Ascending aorta (tissue), 2 donors: ENCODE data around the gene MSLN. TPM values are rescaled to one million over a fixed set of nuclear protein-coding genes. Genes with fewer than 3 reads are reported as not detected.
"Not testable (repeated sequence)": the region's sequence is repeated elsewhere in the genome, so short reads cannot be mapped to it uniquely, and the experiment has no call there.

Experiments used
- DNase-seq, 2 donors: peaks; one replicate each; pipeline ENCODE4 v3.0.0-alpha.2; 2019; ENCODE audit warnings: low spot score in 2 of 2
- H3K27ac ChIP-seq, 2 donors: fragments of 200-600 bp; sonication (generic); one replicate each; pipeline ENCODE4 v1.5.1; 2016 to 2017; ENCODE audit warnings: mild to moderate bottlenecking in 1 of 2
- H3K27me3 ChIP-seq: fragments of 200-600 bp; sonication (generic); one replicate; pipeline ENCODE4 v1.5.1; 2017
- H3K36me3 ChIP-seq, 2 donors: fragments of 200-600 bp; sonication (generic); one replicate each; pipeline ENCODE4 v1.5.1; 2016
- H3K4me1 ChIP-seq, 2 donors: fragments of 200-600 bp; sonication (generic); one replicate each; pipeline ENCODE4 v1.5.1; 2016 to 2017; ENCODE audit warnings: mild to moderate bottlenecking in 1 of 2
- H3K4me3 ChIP-seq, 2 donors: fragments of 200-600 bp; sonication (generic); one replicate each; pipeline ENCODE4 v1.5.1; 2016 to 2017; ENCODE audit warnings: mild to moderate bottlenecking in 1 of 2
- H3K9me3 ChIP-seq, 2 donors: fragments of 200-600 bp; sonication (generic); one replicate each; pipeline ENCODE4 v1.5.1; 2016
- CTCF ChIP-seq, 3 experiments: fragments of 200-600 bp in 2 of 3; fragments of 450-650 bp in 1 of 3; sonication (generic) in 2 of 3; IDR thresholded peaks; one replicate each; pipeline ENCODE4 v1.5.1; 2016 to 2019; ENCODE audit warnings: antibody characterized with exemption in 3 of 3, mild to moderate bottlenecking in 1 of 3, moderate library complexity in 1 of 3
- intact Hi-C: fragments of 100-400 bp; cut with DNase I; formaldehyde crosslinking; loops from one replicate; pipeline ENCODE4 v1.15.1; 2023
- total RNA-seq: library from RNA; depleted of rRNA; stranded (reverse); fragments of >200 nt; gene quantifications from one replicate; pipeline ENCODE4 v1.1.0, GENCODE V29; 2016

Gene MSLN
- total RNA-seq, 1 donor from 2014 or later = 1.7 TPM

- no peaks in the 10 kb centered on the region for H3K4me1 ChIP-seq
- H3K4me3 ChIP-seq = no peak overlapping the region
- no peaks in the 10 kb centered on the region for H3K27me3 ChIP-seq
- DNase-seq = no peak
- no peaks in the 10 kb centered on the region for H3K36me3 ChIP-seq
- intact Hi-C loops = no loop called here
- no peak for TF ChIP-seq CTCF (IDR thresholded peaks at IDR 0.05)
- no peak overlapping the region for H3K27ac ChIP-seq
- no peaks in the 10 kb centered on the region for H3K9me3 ChIP-seq
These were observed 9.2 kb upstream of the MSLN start for GRCh38 chr16:751152-752006.

GRCh38 chr16:752007-752312, 8.6 kb upstream of the MSLN start:
- TF ChIP-seq CTCF (IDR thresholded peaks at IDR 0.05) = no peak
- DNase-seq = no peak
- H3K36me3 ChIP-seq = no peaks in the 10 kb centered on the region
- no peaks in the 10 kb centered on the region for H3K27me3 ChIP-seq
- intact Hi-C loops = no loop called here
- H3K27ac ChIP-seq = no peak overlapping the region
- H3K4me3 ChIP-seq = no peak overlapping the region
- no peaks in the 10 kb centered on the region for H3K9me3 ChIP-seq
- no peaks in the 10 kb centered on the region for H3K4me1 ChIP-seq

DNA sequence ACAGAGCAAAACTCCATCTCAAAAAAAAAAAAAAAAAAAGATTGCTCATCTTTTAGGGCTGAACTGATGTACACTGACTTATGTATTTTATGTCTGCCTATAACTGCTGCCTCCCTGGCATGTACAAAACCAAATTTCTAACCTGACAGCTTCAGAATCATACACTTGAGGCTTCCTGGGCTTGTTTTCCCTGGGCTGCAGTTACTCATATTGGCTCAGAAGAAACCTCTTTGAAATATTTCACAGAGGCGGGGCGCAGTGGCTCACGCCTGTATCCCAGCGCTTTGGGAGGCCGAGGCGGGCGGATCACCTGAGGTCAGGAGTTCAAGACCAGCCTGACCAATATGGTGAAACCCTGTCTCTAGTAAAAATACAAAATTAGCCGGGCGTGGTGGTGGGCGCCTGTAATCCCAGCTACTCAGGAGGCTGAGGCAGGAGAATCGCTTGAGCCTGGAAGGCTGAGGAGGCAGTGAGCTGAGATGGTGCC, 6.4 kb upstream of the MSLN start:
- H3K4me3 ChIP-seq, intact Hi-C loops, DNase-seq, H3K9me3 ChIP-seq, H3K36me3 ChIP-seq, H3K4me1 ChIP-seq, H3K27me3 ChIP-seq, H3K27ac ChIP-seq: not testable (repeated sequence)

DNA sequence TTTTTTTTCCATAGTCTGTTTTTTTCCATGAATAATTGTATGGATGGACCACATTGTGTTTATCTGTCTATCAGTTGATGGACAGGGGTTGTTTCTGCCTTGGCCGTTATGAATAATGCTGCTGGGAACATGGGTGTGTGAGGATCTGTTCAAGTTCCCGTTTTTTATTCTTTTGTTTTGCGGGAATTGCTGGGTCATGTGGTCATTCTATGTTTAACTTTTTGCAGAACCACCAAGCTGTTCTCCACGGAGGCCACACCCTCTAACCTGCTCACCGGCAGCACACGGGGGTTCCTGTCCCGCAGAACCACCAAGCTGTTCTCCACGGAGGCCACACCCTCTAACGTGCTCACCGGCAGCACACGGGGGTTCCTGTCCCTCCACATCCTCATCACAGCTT, 5.9 kb upstream of the MSLN start:
- Histone ChIP-seq H3K27me3 (no peaks in the 10 kb centered on the region), H3K9me3 (no peaks in the 10 kb centered on the region), H3K4me1 (no peaks in the 10 kb centered on the region), H3K27ac (no peak overlapping the region), H3K4me3 (no peak overlapping the region), H3K36me3 (no peaks in the 10 kb centered on the region)
- intact Hi-C loops = no loop called here
- no peak for DNase-seq
- no peak for TF ChIP-seq CTCF (IDR thresholded peaks at IDR 0.05)

DNA sequence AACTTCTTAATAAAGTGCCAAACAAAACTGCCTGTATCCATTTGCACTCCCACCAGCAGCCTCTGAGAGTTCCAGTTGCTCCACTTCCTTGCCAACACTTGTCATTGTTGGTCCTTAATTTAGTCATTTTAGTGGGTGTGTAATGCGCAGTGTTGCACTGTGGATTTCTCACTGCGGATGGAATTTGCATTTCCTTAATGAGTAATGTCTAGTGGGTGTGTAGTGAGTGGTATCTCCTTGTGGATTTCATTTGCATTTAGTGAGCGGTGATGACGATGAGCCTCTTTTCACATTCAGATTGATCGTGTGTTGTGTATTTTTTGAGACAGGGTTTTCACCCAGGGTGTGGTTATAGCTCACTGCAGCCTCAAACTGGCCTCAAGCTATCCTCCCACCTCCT, 4.1 kb upstream of the MSLN start:
- Histone ChIP-seq H3K36me3 (no peaks in the 10 kb centered on the region), H3K27me3 (no peaks in the 10 kb centered on the region), H3K9me3 (no peaks in the 10 kb centered on the region), H3K4me1 (no peaks in the 10 kb centered on the region), H3K27ac (no peak overlapping the region), H3K4me3 (no peak overlapping the region)
- TF ChIP-seq CTCF (IDR thresholded peaks at IDR 0.05) = no peak
- DNase-seq = no peak
- intact Hi-C loops = no loop called here

DNA sequence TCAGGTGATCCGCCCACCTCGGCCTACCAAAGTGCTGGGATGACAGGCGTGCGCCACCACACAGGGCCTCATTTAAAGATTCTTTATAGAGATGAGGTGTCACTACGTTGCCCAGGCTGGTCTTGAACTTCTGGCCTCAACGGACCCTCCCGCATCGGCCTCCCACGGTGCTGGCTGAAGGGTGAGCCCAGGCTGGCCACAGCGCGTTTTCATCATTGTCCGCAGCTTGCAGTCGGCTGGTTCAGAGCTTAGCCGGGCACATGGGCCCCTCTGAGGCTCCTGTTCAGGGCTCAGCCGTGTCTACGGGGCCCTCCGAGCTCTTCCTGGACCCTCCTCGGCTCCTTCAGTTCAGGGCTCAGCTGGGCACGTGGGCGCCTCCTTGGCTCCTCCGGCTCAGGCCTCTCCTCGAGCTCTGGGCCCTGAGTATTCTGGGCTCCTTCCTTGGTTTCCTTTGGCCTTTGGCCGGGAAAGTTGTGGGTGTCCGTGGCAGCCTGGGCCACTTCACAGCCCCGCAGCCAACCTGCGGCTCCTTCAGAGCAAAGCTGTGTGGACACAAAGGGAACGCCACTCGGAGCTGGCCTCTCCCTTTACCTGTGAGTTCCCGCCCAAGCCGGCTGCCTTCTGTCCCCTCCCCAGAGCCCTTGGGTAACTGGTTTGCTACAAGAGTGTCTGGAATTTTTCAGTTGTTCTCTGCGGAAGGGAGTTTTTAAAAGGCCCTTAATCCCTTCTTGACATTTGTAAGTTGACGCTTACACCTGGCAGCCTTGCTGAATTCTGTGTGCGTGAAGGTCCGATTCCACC, 1.2 kb upstream of the MSLN start:
- Histone ChIP-seq H3K27ac (no peak overlapping the region), H3K4me1 (no peaks in the 10 kb centered on the region), H3K36me3 (no peaks in the 10 kb centered on the region), H3K4me3 (no peak overlapping the region), H3K27me3 (no peaks in the 10 kb centered on the region), H3K9me3 (no peaks in the 10 kb centered on the region)
- TF ChIP-seq CTCF (IDR thresholded peaks at IDR 0.05) = no peak
- intact Hi-C loops = no loop called here
- no peak for DNase-seq
